ENCODE results near the gene CDH4. TPM values are rescaled to one million over a fixed set of nuclear protein-coding genes. Genes with fewer than 3 reads are reported as not detected.

The CDH4 gene
- total RNA-seq, 6 donors from 2014 or later = 0.20 to 1.0 (median 0.40) TPM; not detected in 1

DNA sequence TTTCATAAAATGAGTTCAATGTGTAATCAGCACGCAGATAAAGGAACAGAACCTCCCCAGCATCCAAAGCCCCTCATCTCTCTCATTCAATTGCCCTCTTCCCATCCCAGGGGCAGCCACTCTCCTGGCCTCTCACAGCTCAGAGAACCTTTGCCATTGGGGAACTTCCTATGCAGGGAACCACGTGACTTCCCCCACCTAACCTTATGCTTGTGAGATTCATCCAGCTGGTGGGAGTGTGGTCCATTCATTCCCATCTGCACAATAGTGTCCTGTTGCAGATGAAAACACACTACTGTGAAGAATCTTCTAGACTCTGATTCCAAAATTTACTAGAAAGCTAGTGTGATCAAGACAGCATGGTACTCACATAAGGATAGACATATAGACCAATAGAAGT lies 299.3 kb downstream of the CDH4 start:
- DNase-seq (no peak), ATAC-seq (ENCODE audit: low FRiP score in 2 of 2) (no peak)
- Histone ChIP-seq H3K27me3 (no peaks in the 10 kb centered on the region), H3K4me1 (no peaks in the 10 kb centered on the region), H3K36me3 (no peaks in the 10 kb centered on the region), H3K4me3 (no peak overlapping the region), H3K27ac (no peak overlapping the region), H3K9me3 (no peaks in the 10 kb centered on the region)
- 78 to 87% methylated on average over 2 of the region's 2 CpGs for WGBS, 2 donors
- TF ChIP-seq EP300 (IDR thresholded peaks at IDR 0.05) = no peak
- TF ChIP-seq, protein P1, sequence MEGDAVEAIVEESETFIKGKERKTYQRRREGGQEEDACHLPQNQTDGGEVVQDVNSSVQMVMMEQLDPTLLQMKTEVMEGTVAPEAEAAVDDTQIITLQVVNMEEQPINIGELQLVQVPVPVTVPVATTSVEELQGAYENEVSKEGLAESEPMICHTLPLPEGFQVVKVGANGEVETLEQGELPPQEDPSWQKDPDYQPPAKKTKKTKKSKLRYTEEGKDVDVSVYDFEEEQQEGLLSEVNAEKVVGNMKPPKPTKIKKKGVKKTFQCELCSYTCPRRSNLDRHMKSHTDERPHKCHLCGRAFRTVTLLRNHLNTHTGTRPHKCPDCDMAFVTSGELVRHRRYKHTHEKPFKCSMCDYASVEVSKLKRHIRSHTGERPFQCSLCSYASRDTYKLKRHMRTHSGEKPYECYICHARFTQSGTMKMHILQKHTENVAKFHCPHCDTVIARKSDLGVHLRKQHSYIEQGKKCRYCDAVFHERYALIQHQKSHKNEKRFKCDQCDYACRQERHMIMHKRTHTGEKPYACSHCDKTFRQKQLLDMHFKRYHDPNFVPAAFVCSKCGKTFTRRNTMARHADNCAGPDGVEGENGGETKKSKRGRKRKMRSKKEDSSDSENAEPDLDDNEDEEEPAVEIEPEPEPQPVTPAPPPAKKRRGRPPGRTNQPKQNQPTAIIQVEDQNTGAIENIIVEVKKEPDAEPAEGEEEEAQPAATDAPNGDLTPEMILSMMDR (IDR thresholded peaks at IDR 0.05) = no peak
- TF ChIP-seq POLR2A (IDR thresholded peaks at IDR 0.05) = no peak
- TF ChIP-seq POLR2AphosphoS5 (IDR thresholded peaks at IDR 0.05) = no peak

DNA sequence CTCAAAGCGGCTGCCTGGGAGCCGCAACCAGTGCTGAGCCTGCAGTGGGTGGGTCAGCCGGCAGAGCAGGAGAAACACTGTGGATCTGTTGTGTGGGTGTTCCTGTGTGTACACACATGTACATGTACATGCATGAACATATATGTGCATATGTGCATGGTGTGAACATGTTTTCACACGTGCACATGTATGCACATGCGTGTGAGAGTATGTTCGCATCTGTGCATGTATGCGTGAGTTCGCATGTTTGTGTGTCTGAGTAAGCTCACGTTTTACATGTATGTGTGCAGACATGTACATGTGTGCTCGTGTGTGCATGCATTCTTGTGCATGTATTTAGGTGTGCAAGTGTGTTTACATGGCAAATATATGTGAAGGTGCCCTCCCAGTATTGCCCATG lies 302.6 kb downstream of the CDH4 start:
- Histone ChIP-seq H3K27ac (no peak overlapping the region), H3K9me3 (peaks cover 0 to 3% (median 0%) of the 10 kb centered on the region in 4 donors), H3K4me1 (no peaks in the 10 kb centered on the region), H3K4me3 (no peak overlapping the region), H3K36me3 (no peaks in the 10 kb centered on the region), H3K27me3 (no peaks in the 10 kb centered on the region)
- TF ChIP-seq, protein P1 (IDR thresholded peaks at IDR 0.05) = no peak
- TF ChIP-seq EP300 (IDR thresholded peaks at IDR 0.05) = no peak
- TF ChIP-seq POLR2A (IDR thresholded peaks at IDR 0.05) = no peak
- no peak for TF ChIP-seq POLR2AphosphoS5 (IDR thresholded peaks at IDR 0.05)
- WGBS, 2 donors = 88 to 91% methylated on average over 10 of the region's 10 CpGs
- ATAC-seq (ENCODE audit: low FRiP score in 2 of 2) (no peak), DNase-seq (no peak)

DNA sequence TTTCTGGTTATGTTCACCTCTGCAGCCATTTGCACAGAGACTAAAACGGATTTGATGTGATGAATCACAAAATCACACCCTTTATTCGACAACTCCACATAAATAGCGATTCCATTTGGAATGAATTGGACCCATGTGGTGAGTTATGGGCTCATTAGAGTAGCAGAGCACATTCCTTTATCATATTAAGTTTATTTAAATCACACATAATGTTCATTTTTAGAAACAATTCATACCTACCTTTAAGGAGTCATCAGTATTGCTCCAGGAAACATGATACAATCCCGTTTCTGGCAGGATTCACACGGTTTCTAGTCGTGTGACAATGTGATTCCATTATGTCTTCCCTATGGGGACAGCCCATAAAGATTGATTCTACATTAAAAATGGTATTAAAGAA lies 303.5 kb downstream of the CDH4 start:
- 79 to 82% methylated on average over 6 of the region's 6 CpGs for WGBS, 2 donors
- Histone ChIP-seq H3K4me1 (no peaks in the 10 kb centered on the region), H3K36me3 (no peaks in the 10 kb centered on the region), H3K27me3 (no peaks in the 10 kb centered on the region), H3K4me3 (no peak overlapping the region), H3K27ac (no peak overlapping the region), H3K9me3 (peaks cover 0 to 3% (median 0%) of the 10 kb centered on the region in 4 donors)
- TF ChIP-seq POLR2A (IDR thresholded peaks at IDR 0.05) (no peak), POLR2AphosphoS5 (IDR thresholded peaks at IDR 0.05) (no peak), EP300 (IDR thresholded peaks at IDR 0.05) (no peak)
- TF ChIP-seq, protein P1 (IDR thresholded peaks at IDR 0.05) = no peak
- DNase-seq (no peak), ATAC-seq (ENCODE audit: low FRiP score in 2 of 2) (no peak)

DNA sequence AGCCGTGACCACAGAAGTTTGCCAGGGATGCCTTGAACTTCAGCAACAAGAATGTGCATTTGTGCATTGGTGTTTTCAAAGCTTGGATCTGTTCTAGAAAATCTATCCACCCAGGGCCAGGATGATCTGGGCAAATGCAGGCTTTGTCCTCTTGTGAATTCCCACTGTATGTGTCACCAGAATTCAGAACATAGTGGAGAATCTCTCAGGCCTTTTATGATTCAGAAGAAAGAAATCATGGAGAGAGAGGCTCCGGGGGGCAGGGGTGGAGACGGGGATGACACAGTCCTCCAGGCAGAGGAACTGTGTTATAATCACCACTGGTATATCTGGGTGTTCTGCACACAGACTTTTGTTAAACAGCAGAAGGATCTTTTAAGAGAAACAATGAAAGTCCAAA lies 304.1 kb downstream of the CDH4 start:
- 75 to 86% methylated on average over 3 of the region's 3 CpGs for WGBS, 2 donors
- Histone ChIP-seq H3K9me3 (peaks cover 0 to 3% (median 0%) of the 10 kb centered on the region in 4 donors), H3K27me3 (no peaks in the 10 kb centered on the region), H3K36me3 (no peaks in the 10 kb centered on the region), H3K27ac (no peak overlapping the region), H3K4me1 (no peaks in the 10 kb centered on the region), H3K4me3 (no peak overlapping the region)
- DNase-seq = no peak
- ATAC-seq (ENCODE audit: low FRiP score in 2 of 2) = peak in 1 of 2 donors; percentile 43
- no peak for TF ChIP-seq EP300 (IDR thresholded peaks at IDR 0.05)
- TF ChIP-seq, protein P1 (IDR thresholded peaks at IDR 0.05) = no peak
- no peak for TF ChIP-seq POLR2AphosphoS5 (IDR thresholded peaks at IDR 0.05)
- TF ChIP-seq POLR2A (IDR thresholded peaks at IDR 0.05) = no peak

DNA sequence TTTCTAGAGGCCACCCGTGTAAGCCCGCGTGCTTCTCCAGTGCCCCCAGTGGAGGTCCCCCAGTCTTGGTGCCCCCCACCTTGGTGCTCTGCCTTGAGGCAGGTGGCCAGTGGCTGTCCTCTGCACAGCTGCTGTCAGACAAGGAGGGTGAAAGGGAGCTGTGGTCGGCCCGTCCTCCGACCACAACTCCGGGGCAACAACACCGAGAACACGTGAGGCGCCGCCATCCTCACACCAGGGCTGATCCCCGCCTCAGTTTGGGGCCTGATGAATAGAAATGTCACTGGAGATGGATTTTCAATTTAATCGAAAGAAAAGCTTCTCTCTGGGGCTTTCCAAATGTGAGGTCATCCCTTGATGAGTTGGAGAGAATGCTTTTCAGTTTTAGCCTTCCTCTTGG lies 304.6 kb downstream of the CDH4 start:
- DNase-seq (no peak), ATAC-seq (ENCODE audit: low FRiP score in 2 of 2) (no peak)
- no peak overlapping the region for H3K4me3 ChIP-seq
- peaks cover 0 to 3% (median 0%) of the 10 kb centered on the region in 4 donors for H3K9me3 ChIP-seq
- no peaks in the 10 kb centered on the region for H3K4me1 ChIP-seq
- H3K27ac ChIP-seq = no peak overlapping the region
- no peaks in the 10 kb centered on the region for H3K27me3 ChIP-seq
- H3K36me3 ChIP-seq = no peaks in the 10 kb centered on the region
- TF ChIP-seq POLR2AphosphoS5 (IDR thresholded peaks at IDR 0.05) = no peak
- WGBS, 2 donors = 93 to 94% methylated on average over 12 to 13 of the region's 13 CpGs

All from upper lobe of left lung (tissue), 6 donors.